Measurements from ENCODE around the gene AKAP6. TPM values are rescaled to one million over a fixed set of nuclear protein-coding genes. Genes with fewer than 3 reads are reported as not detected.

Gene AKAP6
- total and polyA plus RNA-seq, 12 donors: 0.71 to 24.7 (median 8.1) TPM

GRCh38 chr14:32818581-32818980 is 489.5 kb downstream of the AKAP6 start:
- no peaks in the 10 kb centered on the region for H3K36me3 ChIP-seq (replicated peaks in 1 of 2)
- DNase-seq: no peak
- no peaks in the 10 kb centered on the region for H3K9me3 ChIP-seq (replicated peaks in 1 of 3)
- intact Hi-C loops (cut with DNase I): no loop called here
- no peaks in the 10 kb centered on the region for H3K4me1 ChIP-seq (replicated peaks in 1 of 2)
- no peak overlapping the region for H3K4me3 ChIP-seq
- H3K27me3 ChIP-seq: no peaks in the 10 kb centered on the region
- H3K27ac ChIP-seq: no peak overlapping the region
- TF ChIP-seq CTCF (IDR thresholded peaks at IDR 0.05): no peak
- TF ChIP-seq POLR2A (IDR thresholded peaks at IDR 0.05): no peak
- WGBS, 4 donors: 84 to 90% (median 90%) methylated on average over 4 of the region's 4 CpGs

GRCh38 chr14:32820181-32820580 is 491.1 kb downstream of the AKAP6 start:
- TF ChIP-seq POLR2A (IDR thresholded peaks at IDR 0.05): no peak
- Histone ChIP-seq H3K4me3 (no peak overlapping the region), H3K27ac (no peak overlapping the region), H3K4me1 (replicated peaks in 1 of 2) (no peaks in the 10 kb centered on the region), H3K27me3 (no peaks in the 10 kb centered on the region), H3K9me3 (replicated peaks in 1 of 3) (no peaks in the 10 kb centered on the region), H3K36me3 (replicated peaks in 1 of 2) (no peaks in the 10 kb centered on the region)
- no peak for DNase-seq
- 89 to 100% (median 90%) methylated on average over 1 of the region's 1 CpG for WGBS, 4 donors
- intact Hi-C loops (cut with DNase I): no loop called here

- no peak overlapping the region for H3K4me3 ChIP-seq
- H3K9me3 ChIP-seq (replicated peaks in 1 of 3): no peaks in the 10 kb centered on the region
- H3K36me3 ChIP-seq (replicated peaks in 1 of 2): no peaks in the 10 kb centered on the region
- TF ChIP-seq CTCF (IDR thresholded peaks at IDR 0.05): no peak
- no peak for TF ChIP-seq POLR2A (IDR thresholded peaks at IDR 0.05)
- no peak overlapping the region for H3K27ac ChIP-seq
- DNase-seq: no peak
- no peaks in the 10 kb centered on the region for H3K27me3 ChIP-seq
- H3K4me1 ChIP-seq (replicated peaks in 1 of 2): no peaks in the 10 kb centered on the region
- intact Hi-C loops (cut with DNase I): no loop called here
Observed at GRCh38 chr14:32820682-32821081, 491.6 kb downstream of the AKAP6 start.

- intact Hi-C loops (cut with DNase I): no loop called here
- H3K4me3 ChIP-seq: no peak overlapping the region
- H3K9me3 ChIP-seq (replicated peaks in 1 of 3): no peaks in the 10 kb centered on the region
- no peaks in the 10 kb centered on the region for H3K4me1 ChIP-seq (replicated peaks in 1 of 2)
- 92 to 96% (median 95%) methylated on average over 7 of the region's 7 CpGs for WGBS, 4 donors
- H3K27ac ChIP-seq: no peak overlapping the region
- no peak for TF ChIP-seq POLR2A (IDR thresholded peaks at IDR 0.05)
- no peak for TF ChIP-seq CTCF (IDR thresholded peaks at IDR 0.05)
- H3K27me3 ChIP-seq: no peaks in the 10 kb centered on the region
- no peak for DNase-seq
- H3K36me3 ChIP-seq (replicated peaks in 1 of 2): no peaks in the 10 kb centered on the region
Observed at GRCh38 chr14:32821964-32822653, 493.0 kb downstream of the AKAP6 start.

- Histone ChIP-seq H3K36me3 (replicated peaks in 1 of 2) (no peaks in the 10 kb centered on the region), H3K27me3 (no peaks in the 10 kb centered on the region), H3K4me1 (replicated peaks in 1 of 2) (no peaks in the 10 kb centered on the region), H3K9me3 (replicated peaks in 1 of 3) (no peaks in the 10 kb centered on the region), H3K4me3 (no peak overlapping the region), H3K27ac (no peak overlapping the region)
- no peak for TF ChIP-seq CTCF (IDR thresholded peaks at IDR 0.05)
- no peak for TF ChIP-seq POLR2A (IDR thresholded peaks at IDR 0.05)
- WGBS, 4 donors: 71 to 83% (median 77%) methylated on average over 5 of the region's 5 CpGs
- intact Hi-C loops (cut with DNase I): no loop called here
- DNase-seq: no peak
Observed at GRCh38 chr14:32823706-32824105, 494.6 kb downstream of the AKAP6 start.

Measured in adrenal gland (tissue), 12 donors.